GM11168 (cell line): ENCODE data around the gene SFMBT2.
"Not testable (repeated sequence)": the region's sequence is repeated elsewhere in the genome, so short reads cannot be mapped to it uniquely, and the experiment has no call there.

Experiments
- in situ Hi-C: fragments of 300-500 bp; cut with MboI; formaldehyde crosslinking; loops from one replicate; pipeline ENCODE4 v1.12.0; 2022; ENCODE audit warnings: low sequenced_read_pairs; ENCODE audit not compliant: unreplicated experiment

Gene SFMBT2

GRCh38 chr10:7302930-7303557 lies 107.8 kb downstream of the SFMBT2 start:
- in situ Hi-C loops: no loop called here

GRCh38 chr10:7302392-7302906 lies 108.4 kb downstream of the SFMBT2 start:
- in situ Hi-C loops: no loop called here

- in situ Hi-C loops: no loop called here
These were observed 109.6 kb downstream of the SFMBT2 start for GRCh38 chr10:7301006-7301778.

GRCh38 chr10:7300384-7300971 lies 110.4 kb downstream of the SFMBT2 start:
- in situ Hi-C loops: no loop called here

GRCh38 chr10:7299601-7300325 lies 111.1 kb downstream of the SFMBT2 start:
- in situ Hi-C loops: not testable (repeated sequence)

- in situ Hi-C loops: no loop called here
These were observed 112.3 kb downstream of the SFMBT2 start for GRCh38 chr10:7298495-7298894.

GRCh38 chr10:7297094-7297493 lies 113.7 kb downstream of the SFMBT2 start:
- in situ Hi-C loops: no loop called here

GRCh38 chr10:7296648-7297047 lies 114.2 kb downstream of the SFMBT2 start:
- in situ Hi-C loops: no loop called here

- in situ Hi-C loops: no loop called here
These were observed 114.8 kb downstream of the SFMBT2 start for GRCh38 chr10:7296076-7296475.

- in situ Hi-C loops: no loop called here
These were observed 117.4 kb downstream of the SFMBT2 start for GRCh38 chr10:7293378-7293920.

GRCh38 chr10:7291487-7292270 lies 119.2 kb downstream of the SFMBT2 start:
- in situ Hi-C loops: no loop called here

- in situ Hi-C loops: no loop called here
These were observed 122.7 kb downstream of the SFMBT2 start for GRCh38 chr10:7288060-7288690.

- in situ Hi-C loops: no loop called here
These were observed 123.5 kb downstream of the SFMBT2 start for GRCh38 chr10:7287377-7287776.

GRCh38 chr10:7285522-7286322 lies 125.1 kb downstream of the SFMBT2 start:
- in situ Hi-C loops: no loop called here

- in situ Hi-C loops: no loop called here
These were observed 127.6 kb downstream of the SFMBT2 start for GRCh38 chr10:7283246-7283645.

GRCh38 chr10:7282457-7282856 lies 128.4 kb downstream of the SFMBT2 start:
- in situ Hi-C loops: no loop called here

GRCh38 chr10:7281429-7281828 lies 129.4 kb downstream of the SFMBT2 start:
- in situ Hi-C loops: no loop called here

- in situ Hi-C loops: no loop called here
These were observed 131.5 kb downstream of the SFMBT2 start for GRCh38 chr10:7279303-7279702.
